GM18870 (cell line): Measurements from ENCODE around the gene SEMA4C.
A peak's percentile ranks its signal among the peaks of the same experiment; 100 is the strongest.

ENCODE experiments used
- ATAC-seq: cut with Tn5 transposase; IDR thresholded peaks from one replicate; pipeline ENCODE4 v1.9.1; 2021; ENCODE audit warnings: moderate library complexity; ENCODE audit not compliant: unreplicated experiment

Gene SEMA4C

GRCh38 chr2:96824079-96824870 is 45.6 kb downstream of the SEMA4C start:
- no peak for ATAC-seq

GRCh38 chr2:96823198-96823597 is 46.7 kb downstream of the SEMA4C start:
- no peak for ATAC-seq

- no peak for ATAC-seq
Measured at GRCh38 chr2:96822786-96823185, 47.1 kb downstream of the SEMA4C start.

DNA sequence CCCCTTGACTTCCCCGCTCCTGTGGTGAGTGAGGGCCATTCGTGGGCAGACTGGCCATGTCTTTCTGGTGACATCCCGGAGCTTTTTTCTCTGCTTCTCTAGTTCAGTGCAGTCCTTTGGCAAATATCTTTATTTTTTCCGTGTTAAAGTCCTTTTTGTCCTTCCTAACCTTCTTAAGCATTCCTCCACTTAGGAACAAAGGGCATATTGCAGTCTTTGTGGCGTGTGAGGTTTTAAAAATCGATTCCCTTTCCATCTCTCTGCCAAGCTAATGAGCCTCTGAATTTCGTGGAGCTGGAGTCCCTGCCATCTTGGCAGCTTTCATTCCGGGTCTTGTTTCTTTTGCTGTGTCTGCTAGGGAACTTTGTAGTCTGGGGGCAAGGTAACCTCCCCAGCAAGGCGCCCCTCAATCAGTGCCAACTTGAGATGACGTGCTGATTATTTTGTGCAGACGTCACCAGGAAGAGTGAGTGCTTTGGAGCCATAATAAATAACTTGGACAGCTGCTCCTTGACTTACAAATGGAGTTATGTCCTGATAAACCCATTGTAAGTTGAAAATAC is 48.7 kb downstream of the SEMA4C start:
- no peak for ATAC-seq

- no peak for ATAC-seq
Measured at GRCh38 chr2:96819876-96820511, 49.9 kb downstream of the SEMA4C start.

- no peak for ATAC-seq
Measured at GRCh38 chr2:96819128-96819875, 50.6 kb downstream of the SEMA4C start.

GRCh38 chr2:96817882-96818281 is 52.0 kb downstream of the SEMA4C start:
- ATAC-seq: no peak

DNA sequence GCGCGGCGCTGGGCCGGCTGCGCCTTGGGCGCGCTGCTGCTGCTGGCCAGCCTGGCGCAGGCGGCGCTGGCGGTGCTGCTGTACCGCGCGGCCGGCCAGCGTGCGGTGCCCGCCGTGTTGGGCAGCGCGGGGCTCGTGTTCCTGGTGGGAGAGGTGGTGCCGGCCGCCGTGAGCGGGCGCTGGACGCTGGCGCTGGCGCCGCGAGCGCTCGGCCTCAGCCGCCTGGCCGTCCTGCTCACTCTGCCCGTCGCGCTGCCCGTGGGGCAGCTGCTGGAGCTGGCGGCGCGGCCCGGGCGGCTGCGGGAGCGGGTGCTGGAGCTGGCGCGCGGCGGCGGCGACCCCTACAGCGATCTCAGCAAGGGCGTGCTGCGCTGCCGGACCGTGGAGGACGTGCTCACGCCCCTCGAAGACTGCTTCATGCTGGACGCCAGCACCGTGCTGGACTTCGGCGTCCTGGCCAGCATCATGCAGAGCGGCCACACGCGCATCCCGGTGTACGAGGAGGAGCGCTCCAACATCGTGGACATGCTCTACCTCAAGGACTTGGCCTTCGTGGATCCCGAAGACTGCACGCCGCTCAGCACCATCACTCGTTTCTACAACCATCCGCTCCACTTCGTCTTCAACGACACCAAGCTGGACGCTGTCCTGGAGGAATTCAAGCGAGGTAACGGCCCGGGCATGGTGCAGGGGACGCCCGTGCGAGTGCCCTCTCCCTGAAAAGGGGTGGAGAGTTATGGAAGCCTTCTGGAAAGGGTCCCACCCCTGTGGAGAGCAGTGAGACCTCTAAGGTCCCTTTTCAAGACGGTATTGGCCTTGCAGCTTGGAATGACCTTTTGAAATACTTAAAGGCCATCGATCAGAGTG is 52.8 kb downstream of the SEMA4C start:
- peak; percentile 10 for ATAC-seq

- peak; percentile 60 for ATAC-seq
Measured at GRCh38 chr2:96816127-96816835, 53.6 kb downstream of the SEMA4C start, which contains the start of gene CNNM3. Gene CNNM3, plus strand, starts transcription at chr2:96816268. Its CDS starts 10 bp downstream, at chr2:96816278.

- no peak for ATAC-seq
Measured at GRCh38 chr2:96815326-96816126, 54.4 kb downstream of the SEMA4C start.

GRCh38 chr2:96813656-96814055 is 56.2 kb downstream of the SEMA4C start:
- no peak for ATAC-seq

DNA sequence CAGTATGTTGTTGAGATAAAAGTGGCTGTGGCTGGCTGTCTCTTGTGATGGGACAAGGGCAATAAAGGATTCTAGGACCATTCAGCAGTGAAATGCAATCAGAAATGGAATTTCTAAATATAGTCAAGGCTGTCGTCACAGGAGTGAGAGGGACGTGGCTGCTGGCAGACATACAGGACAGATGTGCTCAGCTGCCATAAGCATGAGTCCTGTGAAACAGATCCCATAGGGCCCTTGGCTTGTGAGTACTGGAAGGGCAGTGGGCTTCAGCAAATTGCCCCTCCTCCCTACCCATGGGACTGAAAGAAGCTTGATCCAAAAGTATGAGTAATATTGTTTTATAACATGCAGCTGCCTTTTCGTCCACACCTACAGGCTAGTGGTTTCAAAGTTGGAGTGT is 58.0 kb downstream of the SEMA4C start:
- ATAC-seq: no peak

- no peak for ATAC-seq
Measured at GRCh38 chr2:96810783-96811192, 59.1 kb downstream of the SEMA4C start.

DNA sequence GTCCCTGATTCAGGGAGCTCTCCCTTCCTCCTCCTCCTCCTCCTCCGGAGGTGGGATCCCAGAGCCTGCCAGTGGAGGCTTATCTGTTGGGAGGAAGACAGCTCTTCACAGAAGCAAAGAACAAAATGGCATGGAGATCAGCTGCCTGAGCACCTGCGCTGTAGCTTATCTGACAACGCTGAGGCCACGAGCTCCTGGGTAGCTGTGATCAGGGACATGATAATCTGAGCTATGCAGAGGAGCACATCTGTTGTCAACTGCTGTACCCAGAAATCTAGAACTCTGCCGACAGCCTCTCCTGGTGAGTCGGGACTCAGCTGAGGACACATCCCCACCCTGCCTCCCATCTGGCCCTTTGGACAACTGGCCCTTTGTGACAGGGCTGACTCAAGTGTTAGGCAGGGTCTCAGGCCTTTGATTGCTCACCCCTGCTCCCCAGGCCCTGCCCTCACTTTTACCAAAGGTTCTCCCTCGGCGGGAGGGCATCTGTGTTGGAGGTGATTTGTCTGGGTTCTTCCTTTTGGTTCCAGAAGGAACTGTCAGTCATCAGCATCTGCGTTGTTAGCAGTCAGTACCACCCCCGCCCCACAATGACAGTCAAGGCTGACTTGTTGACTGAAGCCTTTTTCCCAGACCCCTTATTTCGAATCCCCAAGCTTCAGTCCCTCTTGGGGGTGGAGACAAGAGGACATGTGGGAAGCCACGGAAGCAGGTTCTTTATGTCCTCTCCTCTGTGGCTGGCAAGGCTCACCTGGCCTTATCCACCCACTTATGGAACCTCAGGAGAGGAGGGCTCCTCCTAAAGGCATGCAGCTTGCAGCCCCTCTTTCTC is 59.7 kb downstream of the SEMA4C start:
- ATAC-seq: no peak
